Activated T-helper 1 cell treated with anti-CD3 and anti-CD28 coated beads, Interleukin-2, amount 50 U/mL, for 16 hours (primary cell): ENCODE measurements around the gene IFITM10.

Experiments
- DNase-seq, 2 donors: peaks; one replicate each; pipeline ENCODE4 v3.0.0-alpha.2; 2020; ENCODE audit warnings: low read depth in 1 of 2, low spot score in 1 of 2

IFITM10 gene

DNA sequence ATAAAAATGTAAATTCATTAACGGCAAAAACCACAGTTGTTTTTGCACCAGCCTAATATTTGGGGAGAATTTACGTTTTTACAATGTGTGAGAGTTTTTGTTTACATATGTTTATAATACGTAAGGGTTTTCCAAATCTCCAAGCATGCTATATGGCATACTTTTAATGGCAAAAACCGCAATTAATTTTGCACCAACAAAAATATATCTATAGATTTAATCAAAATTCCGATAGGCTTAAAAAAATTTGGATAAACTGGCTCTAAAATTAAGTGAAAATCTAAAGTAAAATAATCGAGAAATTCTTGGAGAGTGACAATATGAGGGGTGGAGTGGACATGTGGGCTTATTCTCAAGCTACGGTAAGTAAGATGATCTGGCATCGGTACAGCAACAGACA lies 30.6 kb downstream of the IFITM10 start:
- no peak for DNase-seq

DNA sequence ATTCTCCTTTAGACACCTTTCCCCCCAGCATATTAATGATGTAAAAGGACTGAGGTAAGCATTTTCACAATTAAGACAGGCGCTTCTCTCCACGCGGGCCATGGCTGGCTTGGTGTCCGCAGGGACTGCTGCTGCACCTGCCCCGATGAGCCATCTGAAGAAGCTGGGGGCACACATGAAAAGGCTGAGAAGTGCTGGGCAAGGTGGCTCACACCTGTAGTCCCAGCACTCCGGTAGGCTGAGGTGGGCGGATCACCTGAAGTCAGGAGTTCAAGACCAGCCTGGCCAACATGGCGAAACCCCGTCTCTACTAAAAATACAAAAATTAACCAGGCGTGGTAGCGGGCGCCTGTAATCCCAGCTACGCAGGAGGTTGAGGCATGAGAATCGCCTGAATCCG lies 32.1 kb downstream of the IFITM10 start:
- no peak for DNase-seq

DNA sequence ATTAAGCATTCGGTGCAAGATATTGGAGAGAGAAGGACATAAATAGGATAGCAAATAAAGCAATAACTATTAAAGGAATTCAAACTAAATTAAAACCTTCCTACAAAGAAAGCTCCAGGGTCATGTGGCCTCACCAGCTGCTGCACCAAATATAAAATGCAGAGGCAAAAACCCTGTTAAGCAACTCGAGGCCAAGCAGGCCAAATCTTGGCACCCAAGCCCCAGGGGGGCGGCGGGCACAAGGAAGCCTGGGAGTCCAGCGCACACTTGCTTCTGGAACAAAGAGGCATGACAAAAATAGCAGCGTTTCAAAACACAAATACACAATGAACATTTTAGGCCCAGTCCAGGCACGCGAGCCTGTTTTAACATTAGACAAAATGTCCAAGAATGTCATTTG lies 32.6 kb downstream of the IFITM10 start:
- no peak for DNase-seq

DNA sequence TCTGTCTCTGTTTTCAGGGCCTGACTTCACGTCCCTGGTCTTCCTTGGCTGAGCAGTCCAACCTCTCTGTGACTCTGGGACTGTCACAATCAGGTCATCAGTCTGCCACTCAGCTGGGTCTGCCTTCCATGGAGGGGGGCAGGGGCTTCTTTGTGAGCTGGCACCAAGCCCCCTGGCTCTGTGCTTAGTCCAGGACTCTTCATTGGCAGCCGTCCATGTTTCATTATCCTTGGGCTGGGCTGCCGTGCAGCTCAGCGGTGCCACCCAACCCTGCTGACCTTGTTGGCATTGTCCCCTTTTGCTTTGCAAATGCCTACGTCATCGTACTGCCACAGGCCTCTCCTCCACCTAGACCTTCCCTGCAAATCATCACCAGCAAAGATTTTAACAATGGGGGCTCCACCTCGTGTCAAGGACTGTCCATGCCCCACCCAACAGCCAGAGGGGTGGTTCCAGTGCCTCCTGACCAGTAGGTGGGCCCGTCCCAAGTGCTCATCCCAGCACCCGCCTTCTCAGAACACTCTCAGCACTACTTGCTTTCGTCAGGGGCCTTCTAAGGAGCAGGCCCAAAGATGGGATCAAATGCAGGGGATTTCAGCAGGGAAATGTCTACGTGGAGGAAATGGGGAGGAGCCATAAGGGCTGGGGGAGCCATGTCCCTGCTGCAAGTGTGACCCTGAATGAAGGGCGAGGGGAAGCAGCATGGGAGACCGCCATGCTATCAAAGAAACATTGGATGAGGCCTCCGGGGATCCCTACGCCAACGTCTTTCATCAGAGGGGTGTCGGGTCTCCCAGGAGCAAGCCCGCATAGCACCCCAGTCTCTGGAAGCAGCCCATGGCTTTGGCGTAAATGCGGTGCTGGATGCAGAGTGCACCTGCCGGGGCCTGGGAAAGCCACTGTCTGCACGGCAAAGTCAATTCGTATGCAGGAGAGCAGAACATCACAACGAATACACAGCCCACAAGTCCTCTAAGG lies 35.2 kb downstream of the IFITM10 start:
- DNase-seq: no peak

DNA sequence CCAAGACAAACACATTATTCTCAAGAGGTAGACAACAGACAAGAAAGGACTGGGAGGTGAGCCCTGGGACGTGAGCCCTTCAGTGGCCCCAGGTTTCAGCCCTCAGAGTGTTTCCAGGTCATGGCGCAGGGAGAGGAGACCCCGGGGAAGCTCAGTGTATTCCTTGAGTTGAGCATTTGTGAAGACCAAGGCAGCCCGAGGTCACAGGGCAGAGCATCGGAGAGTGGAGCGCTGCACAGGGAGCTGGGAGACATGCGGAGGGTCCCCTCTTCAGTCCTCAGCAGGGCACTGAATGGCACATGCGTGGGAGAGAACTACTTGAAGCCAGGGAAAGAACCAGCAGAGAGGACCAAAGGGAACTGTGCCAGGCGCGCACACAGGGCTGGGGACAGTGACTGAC lies 41.7 kb downstream of the IFITM10 start:
- no peak for DNase-seq

DNA sequence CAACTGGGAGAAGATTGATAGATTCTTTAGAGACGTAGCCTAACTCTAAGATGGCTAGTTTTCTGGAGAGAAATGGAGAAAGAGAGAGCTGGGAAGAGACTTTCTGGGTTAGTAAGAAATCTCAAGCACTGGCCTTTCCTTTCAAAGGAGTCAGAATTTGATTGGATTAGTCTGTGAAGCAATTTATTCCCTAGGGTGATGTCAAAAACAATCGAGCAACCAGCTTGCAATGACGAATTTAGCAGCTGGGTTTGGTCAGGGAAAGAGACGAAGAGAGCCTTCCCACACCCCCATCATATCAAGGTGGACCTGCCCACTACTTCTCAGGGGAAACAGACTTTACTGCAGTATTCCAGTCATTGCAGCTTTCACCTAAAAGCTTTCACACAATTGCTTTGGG lies 42.6 kb downstream of the IFITM10 start:
- no peak for DNase-seq

DNA sequence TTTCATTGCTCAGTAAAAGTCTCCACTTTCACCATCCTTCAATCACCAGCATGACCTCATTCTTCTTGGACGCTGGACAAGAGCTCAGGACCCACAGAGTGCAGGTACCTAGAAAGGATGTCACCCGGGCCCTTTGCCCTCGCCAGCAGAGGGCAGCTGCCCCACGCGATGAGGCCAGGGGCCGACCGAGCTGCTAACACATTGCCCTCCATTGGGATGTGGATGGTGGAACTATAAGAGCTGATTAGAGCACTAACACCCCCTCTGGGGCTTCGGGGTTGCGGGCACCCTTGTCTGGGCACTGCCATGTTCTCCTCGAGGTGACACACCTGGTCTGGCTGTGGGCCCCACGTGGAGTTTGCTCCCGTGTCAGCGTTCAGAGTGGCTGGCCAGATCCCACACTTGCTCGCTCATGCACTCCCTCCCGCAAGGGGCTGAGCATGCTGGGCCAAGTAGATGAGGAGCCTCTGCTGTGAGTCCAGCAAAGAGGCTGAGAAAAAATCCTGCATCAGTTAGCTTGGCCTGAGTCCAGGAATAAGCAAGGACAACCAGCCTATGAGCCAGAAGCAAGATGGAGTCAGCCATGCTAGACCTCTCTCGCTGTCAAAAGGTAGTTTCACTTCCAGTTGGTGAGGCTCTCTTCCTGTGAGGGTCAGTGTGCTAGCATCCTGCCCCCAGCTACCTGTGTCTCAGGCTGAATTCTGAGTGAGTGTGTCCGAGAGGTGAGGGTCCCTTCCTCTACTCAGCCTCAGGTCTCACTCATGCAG lies 43.6 kb downstream of the IFITM10 start:
- DNase-seq: no peak

DNA sequence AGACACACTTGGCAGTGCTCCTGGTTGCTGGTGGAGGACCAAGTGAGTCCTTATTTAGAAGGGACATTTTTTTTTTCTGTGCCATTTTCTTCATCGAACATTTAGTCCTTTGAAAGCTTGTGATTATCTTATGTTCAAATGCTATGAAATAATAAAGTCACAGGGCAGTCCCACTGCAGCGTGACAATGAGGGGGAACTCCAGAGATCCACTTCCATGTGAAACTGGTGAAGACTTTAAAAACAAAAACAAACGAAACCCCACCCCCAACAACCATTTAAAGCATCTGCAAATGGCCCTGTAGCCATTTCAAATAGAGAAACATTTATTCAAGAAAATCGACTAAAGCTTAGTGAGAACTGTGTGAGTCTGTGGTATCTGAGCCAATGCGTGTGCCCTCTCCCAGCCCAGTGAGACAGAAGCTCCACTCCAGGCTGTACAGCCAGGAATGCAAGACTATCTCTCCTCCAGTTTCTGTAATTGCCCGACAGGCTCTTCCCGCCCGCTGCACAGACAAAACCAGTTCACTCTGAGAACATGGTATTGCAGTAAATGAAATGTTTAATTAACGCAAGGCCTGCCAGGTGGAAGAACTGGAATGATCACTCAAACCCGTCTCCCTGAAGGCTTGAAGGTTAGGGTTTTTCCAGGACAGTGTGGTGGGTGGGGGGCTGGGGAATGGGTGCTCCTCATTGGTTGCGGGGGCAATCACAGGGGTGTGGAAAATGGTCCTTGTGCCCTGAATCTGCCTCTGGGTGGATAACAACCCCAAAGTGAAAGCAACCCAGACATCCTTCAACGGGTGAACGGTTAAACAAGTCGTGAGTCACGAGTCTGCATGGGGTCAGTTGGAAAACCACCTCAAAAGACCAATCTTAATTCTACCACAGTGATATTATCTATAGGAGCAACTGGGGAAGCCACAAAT lies 45.0 kb downstream of the IFITM10 start:
- no peak for DNase-seq

DNA sequence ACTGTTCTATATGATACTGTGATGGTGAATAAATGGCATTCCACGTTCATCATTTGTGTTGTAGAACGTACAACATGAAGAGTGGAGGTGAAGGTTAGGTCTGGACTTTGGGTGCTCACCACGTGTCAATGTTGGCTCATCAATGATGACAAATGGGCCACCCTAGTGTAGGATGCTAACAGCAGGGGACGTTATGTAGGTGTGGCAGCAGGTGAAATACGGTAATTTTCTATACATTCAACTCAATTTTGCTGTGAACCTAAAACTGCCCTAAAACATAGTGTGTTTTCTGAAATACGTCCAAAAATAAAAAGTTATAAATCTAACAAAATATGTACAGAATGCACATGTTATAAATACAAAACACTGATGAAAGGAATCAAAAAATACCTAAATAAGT lies 47.2 kb downstream of the IFITM10 start:
- DNase-seq: no peak

DNA sequence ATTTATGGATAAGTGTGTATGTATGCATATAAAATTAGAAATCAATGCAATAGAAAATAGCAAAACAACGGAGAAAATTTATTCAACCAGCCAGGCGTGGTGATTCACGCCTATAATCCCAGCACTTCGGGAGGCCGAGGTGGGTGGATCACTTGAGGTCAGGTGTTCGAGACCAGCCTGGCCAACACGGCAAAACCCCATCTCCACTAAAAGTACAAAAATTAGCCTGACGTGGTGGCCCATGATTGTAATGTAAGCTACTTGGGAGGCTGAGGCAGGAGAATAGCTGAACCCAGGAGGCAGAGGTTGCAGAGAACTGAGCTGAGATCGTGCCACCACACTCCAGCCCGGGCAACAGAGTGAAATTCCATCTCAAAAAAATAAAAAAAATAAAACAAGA lies 47.9 kb downstream of the IFITM10 start:
- no peak for DNase-seq

DNA sequence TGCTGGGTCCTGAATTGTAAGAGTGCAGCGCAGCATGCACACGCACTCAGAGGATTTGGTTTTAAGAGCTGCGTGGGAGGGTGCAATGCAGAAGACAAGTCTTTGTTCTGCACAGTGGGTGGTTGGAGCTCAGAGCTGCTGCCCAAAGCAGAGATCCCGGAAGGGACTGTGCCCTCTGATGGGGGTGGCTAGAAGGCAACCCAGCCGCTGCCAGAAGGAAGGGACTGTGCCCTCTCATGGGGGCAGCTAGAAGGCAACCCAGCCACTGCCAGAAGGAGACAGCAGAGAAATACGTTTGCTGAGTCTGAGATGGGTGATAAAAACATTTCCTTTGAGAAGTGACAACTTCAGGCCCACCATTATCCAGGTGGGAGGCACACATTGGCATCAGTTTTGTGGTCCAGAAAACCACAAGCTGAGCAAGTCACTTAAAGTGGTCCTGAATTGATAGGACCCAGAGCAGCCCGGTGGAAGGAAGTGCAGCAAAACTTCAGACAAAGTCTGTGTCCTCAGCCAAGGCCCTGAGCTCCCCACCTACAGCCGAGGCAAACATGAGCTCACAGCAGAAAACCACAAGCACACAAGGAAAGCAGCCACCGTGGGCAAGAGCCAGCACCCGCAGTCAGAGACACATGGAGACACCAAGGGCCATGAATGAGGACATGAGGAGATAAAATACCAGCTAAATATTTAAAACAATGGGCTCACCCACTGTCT lies 49.1 kb downstream of the IFITM10 start:
- DNase-seq: no peak

DNA sequence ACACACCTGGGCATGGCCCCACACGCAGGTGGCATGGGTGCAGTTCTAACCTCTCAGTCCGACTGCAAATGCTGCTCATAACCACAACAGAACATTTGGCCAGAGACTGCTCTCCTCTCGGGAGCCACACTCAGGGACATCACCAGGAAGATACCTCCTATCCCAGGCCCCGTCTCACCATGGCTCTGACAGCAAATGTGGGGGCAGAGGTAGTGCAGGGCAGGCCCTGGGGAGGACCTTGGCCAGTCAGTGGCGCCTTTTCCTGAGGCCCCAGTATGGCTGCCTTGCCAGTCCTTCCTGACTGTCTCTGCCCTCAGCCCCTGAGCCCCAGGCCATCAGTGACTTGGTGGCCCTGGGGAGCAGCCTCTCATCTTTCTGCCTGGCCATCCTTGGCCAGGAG lies 50.6 kb downstream of the IFITM10 start:
- DNase-seq: no peak

DNA sequence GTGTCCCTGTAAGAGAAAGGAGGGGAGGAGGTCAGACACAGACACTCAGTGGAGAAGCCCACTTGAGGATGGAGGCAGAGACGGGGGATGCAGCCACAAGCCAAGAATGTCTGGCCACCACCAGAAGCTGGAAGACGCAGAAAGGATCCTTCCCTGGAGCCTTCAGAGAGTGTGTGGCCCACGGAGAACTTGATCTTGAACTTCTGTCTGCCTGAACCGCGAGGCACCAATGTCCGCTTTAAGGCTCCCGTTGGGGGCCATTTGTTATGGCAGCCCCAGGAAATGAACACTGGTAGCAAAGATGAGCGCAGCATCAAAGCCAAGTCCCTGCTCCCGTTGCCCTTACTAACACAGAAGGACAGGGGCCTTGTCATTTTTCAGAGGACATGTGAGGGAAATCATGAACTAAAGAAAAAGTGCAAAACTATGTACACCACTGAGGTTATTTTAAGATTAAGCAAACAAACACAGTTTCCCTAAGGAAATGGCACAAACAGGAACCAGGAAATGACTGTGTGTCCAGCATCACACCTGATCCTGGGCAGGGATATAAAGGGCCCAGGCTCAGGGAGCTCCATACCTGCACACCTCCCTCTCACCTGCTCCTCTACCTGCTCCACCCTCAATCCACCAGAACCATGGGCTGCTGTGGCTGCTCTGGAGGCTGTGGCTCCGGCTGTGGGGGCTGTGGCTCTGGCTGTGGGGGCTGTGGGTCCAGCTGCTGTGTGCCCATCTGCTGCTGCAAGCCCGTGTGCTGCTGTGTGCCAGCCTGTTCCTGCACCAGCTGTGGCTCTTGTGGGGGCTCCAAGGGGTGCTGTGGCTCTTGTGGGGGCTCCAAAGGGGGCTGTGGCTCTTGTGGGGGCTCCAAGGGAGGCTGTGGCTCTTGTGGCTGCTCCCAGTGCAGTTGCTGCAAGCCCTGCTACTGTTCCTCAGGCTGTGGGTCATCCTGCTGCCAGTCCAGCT lies 53.5 kb downstream of the IFITM10 start, which contains the start of gene KRTAP5-6:
Gene KRTAP5-6 (plus strand): TSS at position 588 of the 963 bp plus-strand sequence. CDS start 51 bp downstream, at position 639.
- DNase-seq: no peak

DNA sequence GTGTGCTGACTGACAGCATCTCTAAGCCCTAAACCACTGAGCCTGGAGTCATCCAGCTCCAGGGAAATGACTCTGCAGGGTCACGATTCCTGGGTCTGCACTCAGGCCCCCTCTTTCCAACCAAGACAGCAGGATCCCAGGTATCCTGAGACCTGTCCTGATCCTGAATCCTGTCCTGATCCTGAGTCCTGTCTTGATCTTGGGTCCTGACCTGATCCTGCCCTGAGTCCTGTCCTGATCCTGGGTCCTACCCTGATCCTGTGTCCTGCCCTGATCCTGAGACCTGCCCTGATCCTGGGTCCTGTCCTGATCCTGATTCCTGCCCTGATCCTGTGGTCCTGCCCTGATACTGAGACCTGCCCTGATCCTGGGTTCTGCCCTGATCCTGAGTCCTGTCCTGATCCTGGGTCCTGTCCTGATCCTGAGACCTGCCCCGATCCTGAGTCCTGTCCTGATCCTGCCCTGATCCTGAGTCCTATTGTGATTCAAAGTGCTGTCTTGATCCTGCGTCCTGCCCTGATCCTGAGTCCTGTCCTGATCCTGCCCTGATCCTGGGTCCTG lies 54.8 kb downstream of the IFITM10 start:
- DNase-seq: no peak

DNA sequence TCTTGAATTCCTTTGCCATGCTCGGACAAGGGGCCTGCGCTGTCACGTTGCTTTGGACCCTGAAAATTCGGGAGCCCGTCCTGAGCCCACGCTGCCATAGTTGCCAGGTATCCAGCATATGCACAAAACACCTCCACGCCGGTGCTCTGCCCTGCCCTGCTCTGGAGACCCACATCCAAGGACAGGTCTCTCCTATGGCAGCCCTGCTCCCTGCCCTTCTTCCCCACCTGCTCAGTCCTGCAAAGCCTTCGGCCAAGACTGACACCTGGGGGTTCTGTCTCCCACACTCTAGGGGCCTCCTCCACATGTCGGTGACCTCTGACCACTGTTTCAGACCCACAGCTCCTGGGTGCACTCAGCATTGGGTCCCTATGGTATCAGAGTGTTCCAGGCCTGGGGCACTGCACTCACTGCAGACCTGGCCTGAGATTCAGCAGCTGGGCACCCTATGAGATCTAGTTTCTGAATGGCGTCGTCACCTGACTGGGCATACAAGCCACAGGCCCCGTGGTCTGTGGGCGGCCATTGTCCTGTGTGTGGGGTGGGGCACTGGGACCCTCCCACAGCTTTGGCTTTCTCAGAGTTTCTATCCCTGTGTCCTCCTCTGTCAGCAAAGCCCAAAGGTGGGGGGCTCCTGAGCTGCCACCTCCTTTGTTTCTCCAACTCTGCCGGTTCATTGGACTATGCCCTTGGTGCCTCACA lies 55.4 kb downstream of the IFITM10 start:
- DNase-seq: no peak

DNA sequence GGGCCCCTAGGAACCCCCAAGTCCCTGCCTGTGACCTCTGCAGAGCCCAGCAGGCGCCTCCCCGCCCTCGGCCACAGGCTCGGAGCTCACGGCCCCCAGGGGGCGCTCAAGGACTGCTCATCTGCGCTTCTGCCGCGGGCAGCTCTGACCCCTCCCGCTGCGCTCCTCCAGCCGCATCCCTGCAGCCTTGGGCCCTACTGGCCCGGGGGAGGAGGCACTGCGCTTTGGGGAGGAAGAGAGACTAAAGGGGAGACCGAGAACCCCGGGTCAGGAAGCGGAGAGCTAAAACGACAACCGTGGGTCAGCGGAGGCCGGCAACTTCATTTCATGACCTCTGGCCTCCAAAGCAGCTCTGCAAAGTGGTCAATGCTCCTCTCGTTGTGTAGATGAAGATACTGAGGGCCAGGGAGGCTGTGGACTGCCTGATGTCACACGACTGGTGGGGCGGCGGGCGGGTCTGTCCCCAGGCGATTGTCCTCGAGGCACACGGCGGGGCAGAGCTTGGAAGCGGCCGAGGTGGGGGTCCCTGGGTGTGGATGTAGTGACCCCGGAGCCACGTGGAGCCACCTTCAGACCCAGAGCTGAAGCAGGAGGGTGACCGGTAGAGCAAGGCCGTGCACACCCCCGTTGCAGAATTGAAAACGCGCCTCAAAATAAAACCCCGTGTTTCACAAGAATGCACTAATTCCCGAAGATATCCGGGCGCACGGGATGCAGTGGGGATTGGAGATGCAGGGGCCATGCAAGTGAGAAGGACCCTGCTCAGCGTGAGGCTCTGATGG lies 56.1 kb downstream of the IFITM10 start:
- DNase-seq: peak; percentile 69 to 70

DNA sequence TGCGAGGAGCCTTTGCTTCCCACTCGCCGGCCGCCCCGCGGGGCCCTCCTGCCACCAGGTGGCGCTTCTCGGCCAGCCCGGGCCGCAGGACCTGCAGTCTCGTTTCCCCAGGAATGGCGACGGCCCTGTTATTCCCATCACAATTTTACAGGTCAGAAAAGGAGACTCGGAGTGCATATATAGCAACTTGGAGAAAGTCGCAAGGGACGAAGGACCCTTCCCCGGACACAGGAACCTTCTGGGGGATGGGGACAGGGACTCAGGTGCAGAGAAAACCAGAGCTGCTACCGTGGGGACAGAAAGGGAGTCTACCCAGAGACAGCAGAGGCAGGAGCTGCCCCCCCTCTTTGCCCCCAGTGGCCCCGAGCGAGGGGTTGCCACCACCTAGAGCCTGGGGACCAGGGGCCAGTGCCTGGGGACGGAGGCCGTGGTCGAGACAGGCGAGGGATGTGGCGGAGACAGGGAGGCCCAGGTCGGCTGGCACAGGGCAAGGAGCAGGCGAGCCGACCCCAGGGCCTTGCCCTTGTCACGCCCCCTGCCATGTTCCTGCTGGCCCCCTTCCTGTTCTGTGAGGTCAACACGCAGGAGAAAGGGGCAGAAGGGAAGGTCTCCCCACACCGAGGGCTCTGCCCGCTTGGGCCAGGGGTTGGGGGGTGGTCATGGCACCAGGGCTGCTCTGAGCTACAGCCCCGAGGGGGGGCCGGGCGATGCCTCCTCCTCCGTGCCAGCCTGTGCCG lies 56.9 kb downstream of the IFITM10 start:
- peak; percentile 57 to 59 for DNase-seq
